ENCODE results near the gene JMJD8.

The JMJD8 gene

GRCh38 chr16:678209-678857 is 5.8 kb downstream of the JMJD8 start:
- DNase-seq (ENCODE audit: extremely low read depth in 1 of 2, low read depth in 1 of 2): no peak

- DNase-seq (ENCODE audit: extremely low read depth in 1 of 2, low read depth in 1 of 2): no peak
These were observed 6.6 kb downstream of the JMJD8 start for GRCh38 chr16:677316-678190.

- no peak for DNase-seq (ENCODE audit: extremely low read depth in 1 of 2, low read depth in 1 of 2)
These were observed 7.2 kb downstream of the JMJD8 start for GRCh38 chr16:676913-677312.

GRCh38 chr16:676565-676902 is 7.6 kb downstream of the JMJD8 start:
- no peak for DNase-seq (ENCODE audit: extremely low read depth in 1 of 2, low read depth in 1 of 2)

GRCh38 chr16:675884-676564 is 8.1 kb downstream of the JMJD8 start:
- DNase-seq (ENCODE audit: extremely low read depth in 1 of 2, low read depth in 1 of 2): no peak

GRCh38 chr16:674968-675883 is 8.9 kb downstream of the JMJD8 start, which contains the start of gene RHBDL1:
RHBDL1 (plus strand) TSS chr16:675671; CDS start chr16:675791, 120 bp downstream.
- no peak for DNase-seq (ENCODE audit: extremely low read depth in 1 of 2, low read depth in 1 of 2)

GRCh38 chr16:674214-674881 is 9.8 kb downstream of the JMJD8 start:
- DNase-seq (ENCODE audit: extremely low read depth in 1 of 2, low read depth in 1 of 2): no peak

- no peak for DNase-seq (ENCODE audit: extremely low read depth in 1 of 2, low read depth in 1 of 2)
These were observed 10.6 kb downstream of the JMJD8 start for GRCh38 chr16:673399-673991.

GRCh38 chr16:672851-673250 is 11.3 kb downstream of the JMJD8 start:
- DNase-seq (ENCODE audit: extremely low read depth in 1 of 2, low read depth in 1 of 2): no peak

- DNase-seq (ENCODE audit: extremely low read depth in 1 of 2, low read depth in 1 of 2): no peak
These were observed 11.8 kb downstream of the JMJD8 start for GRCh38 chr16:672371-672770.

- DNase-seq (ENCODE audit: extremely low read depth in 1 of 2, low read depth in 1 of 2): no peak
These were observed 12.6 kb downstream of the JMJD8 start for GRCh38 chr16:671353-672131.

GRCh38 chr16:670485-671352 is 13.4 kb downstream of the JMJD8 start:
- no peak for DNase-seq (ENCODE audit: extremely low read depth in 1 of 2, low read depth in 1 of 2)

GRCh38 chr16:669666-670065 is 14.5 kb downstream of the JMJD8 start:
- no peak for DNase-seq (ENCODE audit: extremely low read depth in 1 of 2, low read depth in 1 of 2)

- no peak for DNase-seq (ENCODE audit: extremely low read depth in 1 of 2, low read depth in 1 of 2)
These were observed 15.5 kb downstream of the JMJD8 start for GRCh38 chr16:668519-669171.

- peak; percentile 76 to 88 for DNase-seq (ENCODE audit: extremely low read depth in 1 of 2, low read depth in 1 of 2)
These were observed 16.2 kb downstream of the JMJD8 start, which contains the start of gene RHOT2 for GRCh38 chr16:667780-668518. RHOT2 (plus strand) TSS chr16:668132; CDS start chr16:668200, 68 bp downstream.

GRCh38 chr16:667113-667779 is 16.9 kb downstream of the JMJD8 start:
- no peak for DNase-seq (ENCODE audit: extremely low read depth in 1 of 2, low read depth in 1 of 2)

Data from activated CD8-positive, alpha-beta memory T cell treated with anti-CD3 and anti-CD28 coated beads for 1 hour (primary cell).